CD4-positive, alpha-beta T cell (primary cell): ENCODE results near the gene FNIP2. TPM values are rescaled to one million over a fixed set of nuclear protein-coding genes. Genes with fewer than 3 reads are reported as not detected.

Experiments used
- ATAC-seq: fragments of 200-7000 bp; cut with Tn5 transposase; one replicate; pipeline ENCODE4 v1.10.0; 2022; ENCODE audit warnings: mild to moderate bottlenecking; ENCODE audit not compliant: poor library complexity
- CTCF ChIA-PET: fragments of 350-600 bp; sonication (Branson Sonifier 250); formaldehyde crosslinking; loops from one replicate; lab custom pipeline; 2021; ENCODE audit warnings: antibody characterized with exemption, inconsistent platforms; lab: Charles Lee
- POLR2A ChIA-PET: fragments of 350-600 bp; sonication (Branson Sonifier 250); formaldehyde crosslinking; loops from one replicate; lab custom pipeline; 2021; ENCODE audit warnings: antibody characterized with exemption, inconsistent platforms; lab: Charles Lee
- DNase-seq, 14 experiments: peaks; one replicate each; pipeline ENCODE4 v3.0.0-alpha.2; 2013 to 2020; ENCODE audit warnings: mixed read lengths in 2 of 14
- H3K27ac ChIP-seq, 2 donors: one replicate each; pipeline versions ENCODE4 v1.5.1 to v1.7.0; 2013; ENCODE audit warnings: low read length in 2 of 2, low read depth in 1 of 2, mild to moderate bottlenecking in 1 of 2
- H3K27me3 ChIP-seq, 2 experiments: 1 replicate in 1 of 2; 2 replicates in 1 of 2; pipeline versions ENCODE4 v1.6.1 to v1.7.0; 2013; ENCODE audit warnings: low read length in 2 of 2, control low read depth in 1 of 2, mild to moderate bottlenecking in 1 of 2, moderate library complexity in 1 of 2; ENCODE audit not compliant: insufficient read depth in 2 of 2, control insufficient read depth in 1 of 2
- H3K36me3 ChIP-seq: one replicate; pipeline ENCODE4 v1.6.1; 2013; ENCODE audit warnings: low read length, control low read depth; ENCODE audit not compliant: insufficient read depth
- H3K4me1 ChIP-seq: one replicate; pipeline ENCODE4 v1.6.1; 2013; ENCODE audit warnings: low read length, control low read depth; ENCODE audit not compliant: insufficient read depth
- H3K4me3 ChIP-seq: one replicate; pipeline ENCODE4 v1.5.1; 2013; ENCODE audit warnings: mild to moderate bottlenecking, low read length, moderate library complexity
- H3K9me3 ChIP-seq, 2 experiments: 1 replicate in 1 of 2; 2 replicates in 1 of 2; pipeline versions ENCODE4 v1.6.1 to v1.7.0; 2013; ENCODE audit warnings: low read length in 2 of 2, mild to moderate bottlenecking in 2 of 2, control low read depth in 1 of 2, moderate library complexity in 1 of 2; ENCODE audit not compliant: control insufficient read depth in 1 of 2, insufficient read depth in 1 of 2
- H3K27ac Mint-ChIP-seq: one replicate; pipeline ENCODE4 v1.8.0; 2020; ENCODE audit warnings: mixed read lengths
- H3K27me3 Mint-ChIP-seq: one replicate; pipeline ENCODE4 v1.8.0; 2021; ENCODE audit warnings: mixed read lengths
- H3K36me3 Mint-ChIP-seq: one replicate; pipeline ENCODE4 v1.8.0; 2021; ENCODE audit warnings: low read depth, mixed read lengths
- H3K4me1 Mint-ChIP-seq: one replicate; pipeline ENCODE4 v1.8.0; 2021; ENCODE audit warnings: low read depth, mixed read lengths
- H3K4me3 Mint-ChIP-seq: one replicate; pipeline ENCODE4 v1.8.0; 2020; ENCODE audit warnings: mild to moderate bottlenecking, mixed read lengths
- H3K9me3 Mint-ChIP-seq: one replicate; pipeline ENCODE4 v1.8.0; 2020; ENCODE audit warnings: mixed read lengths
- intact Hi-C, 2 experiments: fragments of 100-400 bp; cut with DNase I in 1 of 2; cut with micrococcal nuclease in 1 of 2; formaldehyde crosslinking; loops; one replicate each; pipeline versions ENCODE4 v1.15.1 to v1.9.0; 2023 to 2025; cut with DNase I, micrococcal nuclease
- total RNA-seq, 174 experiments: library from RNA in 2 of 174; stranded (reverse) in 2 of 174; gene quantifications; one replicate each; pipeline ENCODE4 v1.2.3 and lab custom pipeline; 2021 to 2026
- TF ChIP-seq, protein P1 (sequence below): fragments of 200-600 bp; IDR thresholded peaks from one replicate; pipeline ENCODE4 v1.8.0; 2022; ENCODE audit warnings: antibody characterized with exemption, mild to moderate bottlenecking

Gene FNIP2
- total RNA-seq, 2 experiments from 2014 or later = 7.5 to 7.7 TPM

DNA sequence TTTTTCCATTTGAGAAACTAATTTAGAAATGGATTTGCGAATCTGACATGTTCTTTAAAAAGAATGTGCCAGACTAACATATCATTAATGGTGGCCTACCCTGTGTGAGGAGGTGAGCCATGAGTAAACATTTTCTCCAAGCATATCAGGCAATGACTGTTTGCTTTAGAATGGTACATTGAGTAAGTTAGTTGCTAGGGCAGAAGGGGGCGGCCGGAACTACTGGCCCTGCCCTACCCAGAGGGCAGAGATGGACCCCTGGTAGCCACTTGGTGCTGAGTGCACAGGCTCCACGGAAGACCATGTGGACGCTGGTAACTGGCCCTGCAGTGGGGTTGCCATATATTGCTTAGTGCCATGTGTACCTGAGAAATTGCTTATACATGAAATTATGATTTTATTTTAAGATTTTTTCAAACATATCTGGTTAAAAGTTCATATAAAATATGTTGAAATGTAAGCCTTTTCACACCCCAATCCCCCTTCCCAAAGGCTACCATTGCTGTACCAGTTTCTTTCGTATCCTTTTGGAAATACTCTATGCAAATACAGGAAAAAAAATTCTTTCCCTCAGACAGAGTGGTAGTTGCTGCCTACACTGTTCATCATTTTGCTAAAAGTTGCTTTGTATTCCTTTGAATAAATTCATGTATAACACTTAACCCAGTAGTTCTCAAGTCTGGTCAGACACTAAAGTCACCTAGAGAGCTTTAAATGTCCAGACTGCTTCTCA, 8.8 kb downstream of the FNIP2 start:
- Histone ChIP-seq H3K27me3 (no peaks in the 10 kb centered on the region), H3K36me3 (no peaks in the 10 kb centered on the region), H3K4me1 (peaks cover 6% of the 10 kb centered on the region), H3K27ac (no peak overlapping the region), H3K4me3 (peak overlapping the region; percentile 27), H3K9me3 (no peaks in the 10 kb centered on the region)
- Mint-ChIP-seq H3K27ac (peak overlapping the region; percentile 5), H3K36me3 (no peaks in the 10 kb centered on the region), H3K4me1 (peaks cover 35% of the 10 kb centered on the region), H3K4me3 (peak overlapping the region; percentile 75), H3K27me3 (no peaks in the 10 kb centered on the region), H3K9me3 (no peaks in the 10 kb centered on the region)
- intact Hi-C loops = no loop called here
- CTCF ChIA-PET = no interaction called here
- ATAC-seq (no peak), DNase-seq (no peak)
- TF ChIP-seq, protein P1, sequence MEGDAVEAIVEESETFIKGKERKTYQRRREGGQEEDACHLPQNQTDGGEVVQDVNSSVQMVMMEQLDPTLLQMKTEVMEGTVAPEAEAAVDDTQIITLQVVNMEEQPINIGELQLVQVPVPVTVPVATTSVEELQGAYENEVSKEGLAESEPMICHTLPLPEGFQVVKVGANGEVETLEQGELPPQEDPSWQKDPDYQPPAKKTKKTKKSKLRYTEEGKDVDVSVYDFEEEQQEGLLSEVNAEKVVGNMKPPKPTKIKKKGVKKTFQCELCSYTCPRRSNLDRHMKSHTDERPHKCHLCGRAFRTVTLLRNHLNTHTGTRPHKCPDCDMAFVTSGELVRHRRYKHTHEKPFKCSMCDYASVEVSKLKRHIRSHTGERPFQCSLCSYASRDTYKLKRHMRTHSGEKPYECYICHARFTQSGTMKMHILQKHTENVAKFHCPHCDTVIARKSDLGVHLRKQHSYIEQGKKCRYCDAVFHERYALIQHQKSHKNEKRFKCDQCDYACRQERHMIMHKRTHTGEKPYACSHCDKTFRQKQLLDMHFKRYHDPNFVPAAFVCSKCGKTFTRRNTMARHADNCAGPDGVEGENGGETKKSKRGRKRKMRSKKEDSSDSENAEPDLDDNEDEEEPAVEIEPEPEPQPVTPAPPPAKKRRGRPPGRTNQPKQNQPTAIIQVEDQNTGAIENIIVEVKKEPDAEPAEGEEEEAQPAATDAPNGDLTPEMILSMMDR = no peak
- POLR2A ChIA-PET = interaction anchor here (1.8 kb wide), 1 partner anchor 8 kb away, joined by 9 read pairs; the partner anchor contains the start of gene FNIP2

GRCh38 chr4:158778156-158778711, 9.4 kb downstream of the FNIP2 start:
- POLR2A ChIA-PET = interaction anchor here (1.8 kb wide), 1 partner anchor 9 kb away, joined by 9 read pairs; the partner anchor contains the start of gene FNIP2
- peak overlapping the region; percentile 75 for H3K4me3 Mint-ChIP-seq

DNA sequence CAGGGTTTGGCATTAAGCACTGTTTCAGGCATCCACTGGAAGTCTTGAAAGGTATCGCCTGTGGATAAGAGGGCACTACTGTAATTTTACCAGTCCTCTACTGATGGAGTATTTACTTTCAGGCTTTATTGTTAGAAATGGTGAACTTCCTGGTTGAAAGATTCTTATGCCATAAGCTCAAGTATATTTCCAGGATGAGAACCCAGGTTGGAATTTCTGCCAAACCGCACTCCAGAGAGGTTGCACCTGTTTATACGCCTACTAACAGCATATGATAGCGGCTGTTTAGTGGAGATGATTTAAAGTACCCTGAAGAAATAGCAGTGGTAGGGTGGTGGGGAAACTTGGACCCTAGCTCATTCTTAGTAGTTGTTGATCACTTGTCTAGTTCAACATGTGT, 9.9 kb downstream of the FNIP2 start:
- Histone ChIP-seq H3K4me3 (no peak overlapping the region), H3K27ac (no peak overlapping the region), H3K36me3 (no peaks in the 10 kb centered on the region), H3K4me1 (peaks cover 6% of the 10 kb centered on the region), H3K27me3 (no peaks in the 10 kb centered on the region), H3K9me3 (no peaks in the 10 kb centered on the region)
- ATAC-seq (no peak), DNase-seq (no peak)
- Mint-ChIP-seq H3K36me3 (no peaks in the 10 kb centered on the region), H3K27ac (no peak overlapping the region), H3K4me1 (peaks cover 41% of the 10 kb centered on the region), H3K9me3 (no peaks in the 10 kb centered on the region), H3K27me3 (no peaks in the 10 kb centered on the region), H3K4me3 (no peak overlapping the region)
- ChIA-PET CTCF (no interaction called here), POLR2A (interaction anchor here (1.8 kb wide), 1 partner anchor 9 kb away, joined by 9 read pairs; the partner anchor contains the start of gene FNIP2)
- TF ChIP-seq, protein P1 = no peak
- intact Hi-C loops = no loop called here

More at GRCh38 chr4:158778156-158778711, 9.4 kb downstream of the FNIP2 start:
- H3K4me3 ChIP-seq = peak overlapping the region; percentile 27
- peaks cover 6% of the 10 kb centered on the region for H3K4me1 ChIP-seq
- no peaks in the 10 kb centered on the region for H3K9me3 Mint-ChIP-seq
- DNase-seq (peak in 3 of 14 experiments; percentile 21 to 44 (median 32)), ATAC-seq (peak; percentile 61)
- no peaks in the 10 kb centered on the region for H3K9me3 ChIP-seq
- peaks cover 37% of the 10 kb centered on the region for H3K4me1 Mint-ChIP-seq
- intact Hi-C loops = no loop called here
- H3K27ac Mint-ChIP-seq = peak overlapping the region; percentile 5
- no peaks in the 10 kb centered on the region for H3K27me3 ChIP-seq
- no peaks in the 10 kb centered on the region for H3K36me3 ChIP-seq
- no peaks in the 10 kb centered on the region for H3K36me3 Mint-ChIP-seq
- CTCF ChIA-PET = no interaction called here
- H3K27ac ChIP-seq = no peak overlapping the region
- TF ChIP-seq, protein P1 = no peak
- H3K27me3 Mint-ChIP-seq = no peaks in the 10 kb centered on the region
